Neural progenitor cell (in vitro differentiated cells): Measurements from ENCODE around the gene EHMT1.

Experiments used
- EZH2phosphoT487 ChIP-seq: fragments of 200-600 bp; sonication (generic); IDR thresholded peaks from 2 replicates; pipeline ENCODE4 v1.6.1; 2017; ENCODE audit warnings: antibody characterized with exemption
- TF ChIP-seq, protein P1 (sequence below): fragments of 200-600 bp; sonication (generic); IDR thresholded peaks from 2 replicates; pipeline ENCODE4 v1.5.1; 2017; ENCODE audit warnings: antibody characterized with exemption, mild to moderate bottlenecking

DNA sequence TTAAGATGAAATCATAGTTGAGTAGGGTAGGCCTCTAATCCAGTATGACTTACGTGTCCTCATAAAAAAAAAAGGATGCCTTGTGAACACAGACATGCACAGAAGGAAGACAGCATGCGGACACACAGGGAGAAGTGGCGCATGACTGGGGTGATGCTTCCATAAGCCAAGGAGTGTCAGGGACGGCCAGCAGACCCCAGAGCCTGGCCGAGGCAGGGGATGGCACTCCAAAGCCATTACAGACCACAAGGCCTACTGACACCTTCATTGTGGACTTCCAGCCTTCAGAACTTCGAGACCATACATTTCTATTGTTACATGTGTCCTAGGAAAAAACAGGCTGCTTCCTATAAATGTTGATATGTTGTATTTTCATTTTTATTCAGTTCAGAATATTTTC, 19.9 kb downstream of the EHMT1 start:
- TF ChIP-seq, protein P1, sequence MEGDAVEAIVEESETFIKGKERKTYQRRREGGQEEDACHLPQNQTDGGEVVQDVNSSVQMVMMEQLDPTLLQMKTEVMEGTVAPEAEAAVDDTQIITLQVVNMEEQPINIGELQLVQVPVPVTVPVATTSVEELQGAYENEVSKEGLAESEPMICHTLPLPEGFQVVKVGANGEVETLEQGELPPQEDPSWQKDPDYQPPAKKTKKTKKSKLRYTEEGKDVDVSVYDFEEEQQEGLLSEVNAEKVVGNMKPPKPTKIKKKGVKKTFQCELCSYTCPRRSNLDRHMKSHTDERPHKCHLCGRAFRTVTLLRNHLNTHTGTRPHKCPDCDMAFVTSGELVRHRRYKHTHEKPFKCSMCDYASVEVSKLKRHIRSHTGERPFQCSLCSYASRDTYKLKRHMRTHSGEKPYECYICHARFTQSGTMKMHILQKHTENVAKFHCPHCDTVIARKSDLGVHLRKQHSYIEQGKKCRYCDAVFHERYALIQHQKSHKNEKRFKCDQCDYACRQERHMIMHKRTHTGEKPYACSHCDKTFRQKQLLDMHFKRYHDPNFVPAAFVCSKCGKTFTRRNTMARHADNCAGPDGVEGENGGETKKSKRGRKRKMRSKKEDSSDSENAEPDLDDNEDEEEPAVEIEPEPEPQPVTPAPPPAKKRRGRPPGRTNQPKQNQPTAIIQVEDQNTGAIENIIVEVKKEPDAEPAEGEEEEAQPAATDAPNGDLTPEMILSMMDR: no peak
- TF ChIP-seq EZH2phosphoT487: no peak
